ENCODE results near the gene TMC8.

TMC8 gene

GRCh38 chr17:78124081-78124835, 6.3 kb upstream of the TMC8 start:
- DNase-seq (ENCODE audit: low read depth in 3 of 3), result no peak

GRCh38 chr17:78124836-78125137, 5.8 kb upstream of the TMC8 start:
- DNase-seq (ENCODE audit: low read depth in 3 of 3), result no peak

- DNase-seq (ENCODE audit: low read depth in 3 of 3), result no peak
These were observed 5.2 kb upstream of the TMC8 start for GRCh38 chr17:78125138-78125913.

- DNase-seq (ENCODE audit: low read depth in 3 of 3), result no peak
These were observed 4.3 kb upstream of the TMC8 start for GRCh38 chr17:78125976-78126894.

- DNase-seq (ENCODE audit: low read depth in 3 of 3), result no peak
These were observed 3.7 kb upstream of the TMC8 start for GRCh38 chr17:78126895-78127238.

- DNase-seq (ENCODE audit: low read depth in 3 of 3), result peak in 1 of 3 experiments; percentile 54
These were observed 3.2 kb upstream of the TMC8 start for GRCh38 chr17:78127239-78127887.

- no peak for DNase-seq (ENCODE audit: low read depth in 3 of 3)
These were observed 2.6 kb upstream of the TMC8 start for GRCh38 chr17:78127888-78128550.

GRCh38 chr17:78128551-78129350, 1.8 kb upstream of the TMC8 start, which contains the start of gene TMC6:
Gene TMC6, minus strand, starts transcription at chr17:78128755. Its CDS starts 1,923 bp downstream, at chr17:78126832.
- DNase-seq (ENCODE audit: low read depth in 3 of 3), result peak in 1 of 3 experiments; percentile 48

- no peak for DNase-seq (ENCODE audit: low read depth in 3 of 3)
These were observed 1.1 kb upstream of the TMC8 start for GRCh38 chr17:78129351-78130089.

GRCh38 chr17:78130090-78130436, 508 bp upstream of the TMC8 start:
- DNase-seq (ENCODE audit: low read depth in 3 of 3), result no peak

- peak; percentile 51 to 67 (median 64) for DNase-seq (ENCODE audit: low read depth in 3 of 3)
These were observed 857 bp downstream of the TMC8 start for GRCh38 chr17:78131172-78132083.

GRCh38 chr17:78132084-78132676, 1.6 kb downstream of the TMC8 start:
- peak in 2 of 3 experiments; percentile 56 to 63 for DNase-seq (ENCODE audit: low read depth in 3 of 3)

- no peak for DNase-seq (ENCODE audit: low read depth in 3 of 3)
These were observed 2.2 kb downstream of the TMC8 start for GRCh38 chr17:78132767-78133178.

- DNase-seq (ENCODE audit: low read depth in 3 of 3), result no peak
These were observed 2.8 kb downstream of the TMC8 start for GRCh38 chr17:78133179-78133951.

- DNase-seq (ENCODE audit: low read depth in 3 of 3), result peak in 2 of 3 experiments; percentile 58 to 60
These were observed 3.7 kb downstream of the TMC8 start for GRCh38 chr17:78133971-78134898.

GRCh38 chr17:78134899-78135385, 4.4 kb downstream of the TMC8 start:
- no peak for DNase-seq (ENCODE audit: low read depth in 3 of 3)

All from stimulated activated CD4-positive, alpha-beta T cell treated with anti-CD3 and anti-CD28 coated beads, TNF-alpha, amount 100 ng/mL, for 4 hours (primary cell).